Endodermal cell (in vitro differentiated cells): ENCODE results near the gene GRIP2. TPM values are rescaled to one million over a fixed set of nuclear protein-coding genes. Genes with fewer than 3 reads are reported as not detected.
A peak's percentile ranks its signal among the peaks of the same experiment; 100 is the strongest.

Experiments used
- DNase-seq: peaks from one replicate; pipeline ENCODE4 v3.0.0-alpha.2; 2017
- H3K27ac ChIP-seq: 2 replicates; pipeline ENCODE4 v1.5.1; 2013; ENCODE audit warnings: mild to moderate bottlenecking, low read depth, low read length, moderate library complexity
- H3K27me3 ChIP-seq: 2 replicates; pipeline ENCODE4 v1.6.1; 2013; ENCODE audit warnings: mild to moderate bottlenecking, low read length, moderate library complexity; ENCODE audit not compliant: insufficient read depth, control insufficient read depth, poor library complexity, severe bottlenecking
- H3K36me3 ChIP-seq: 2 replicates; pipeline ENCODE4 v1.7.0; 2013; ENCODE audit warnings: mild to moderate bottlenecking, low read length, moderate library complexity; ENCODE audit not compliant: control insufficient read depth, insufficient read depth
- H3K4me1 ChIP-seq: one replicate; pipeline ENCODE4 v1.7.0; 2013; ENCODE audit warnings: low read length; ENCODE audit not compliant: control insufficient read depth, insufficient read depth
- H3K4me3 ChIP-seq: 2 replicates; pipeline ENCODE4 v1.5.1; 2013; ENCODE audit warnings: mild to moderate bottlenecking, low read length, moderate library complexity
- H3K9ac ChIP-seq: 2 replicates; pipeline ENCODE4 v1.6.1; 2013; ENCODE audit warnings: mild to moderate bottlenecking, low read length, moderate library complexity; ENCODE audit not compliant: poor library complexity, severe bottlenecking; ENCODE audit errors: extremely low read depth
- H3K9me3 ChIP-seq: 2 replicates; pipeline ENCODE4 v1.6.1; 2013; ENCODE audit warnings: mild to moderate bottlenecking, low read length, moderate library complexity; ENCODE audit not compliant: control insufficient read depth
- H3K27ac Mint-ChIP-seq: 2 replicates; pipeline ENCODE4 v1.8.0; 2020; ENCODE audit warnings: mixed read lengths
- H3K27me3 Mint-ChIP-seq: 2 replicates; pipeline ENCODE4 v1.8.0; 2021; ENCODE audit warnings: mild to moderate bottlenecking, mixed read lengths; ENCODE audit not compliant: insufficient read depth
- H3K36me3 Mint-ChIP-seq: 2 replicates; pipeline ENCODE4 v1.8.0; 2020; ENCODE audit warnings: low read depth, mixed read lengths
- H3K4me1 Mint-ChIP-seq: 2 replicates; pipeline ENCODE4 v1.8.0; 2020; ENCODE audit warnings: mixed read lengths
- H3K4me3 Mint-ChIP-seq: 2 replicates; pipeline ENCODE4 v1.8.0; 2020; ENCODE audit warnings: mild to moderate bottlenecking, moderate library complexity, mixed read lengths
- H3K9me3 Mint-ChIP-seq: 2 replicates; pipeline ENCODE4 v1.8.0; 2020; ENCODE audit warnings: mild to moderate bottlenecking, mixed read lengths
- CTCF ChIP-seq: fragments of 200-600 bp; sonication (generic); conservative IDR thresholded peaks from 2 replicates; pipeline ENCODE4 v1.5.0; 2021; ENCODE audit warnings: antibody characterized with exemption, mild to moderate bottlenecking
- WGBS, 2 experiments: methylation state at CpG; one replicate each; pipeline versions ENCODE4 v1.1.5 to v1.1.7; 2013; ENCODE audit warnings: missing lambda C conversion rate in 2 of 2, mixed read lengths in 1 of 2; ENCODE audit not compliant: insufficient coverage in 1 of 2, insufficient read length in 1 of 2; 5-methylcytosine and 5-hydroxymethylcytosine counted together
- total RNA-seq, 2 donors: library from RNA; stranded (reverse); fragmentation: NEBNext Ultra II Directional in 1 of 2; extraction: Animal tissue kit (Norgen Biotek cat#: 25700) in 1 of 2; gene quantifications; 2 replicates in 1 of 2; 3 replicates in 1 of 2; pipeline ENCODE4 v1.2.1, GENCODE V29; 2021

The GRIP2 gene
- total RNA-seq, 2 donors from 2014 or later = 2.0 to 2.2 TPM

GRCh38 chr3:14463330-14464140 is 76.6 kb downstream of the GRIP2 start:
- H3K9me3 ChIP-seq = no peaks in the 10 kb centered on the region
- H3K9ac ChIP-seq = no peak overlapping the region
- Mint-ChIP-seq H3K4me3 (peak overlapping the region; percentile 6), H3K27me3 (no peaks in the 10 kb centered on the region), H3K36me3 (peaks cover 24% of the 10 kb centered on the region), H3K27ac (peak overlapping the region; percentile 64), H3K9me3 (no peaks in the 10 kb centered on the region), H3K4me1 (peaks cover 45% of the 10 kb centered on the region)
- 47 to 69% methylated on average over 10 to 26 of the region's 26 CpGs for WGBS, 2 experiments
- peaks cover 14% of the 10 kb centered on the region for H3K4me1 ChIP-seq
- peak; percentile 93 for DNase-seq
- no peaks in the 10 kb centered on the region for H3K27me3 ChIP-seq
- TF ChIP-seq CTCF = no peak
- H3K27ac ChIP-seq = peak overlapping the region; percentile 45
- peaks cover 16% of the 10 kb centered on the region for H3K36me3 ChIP-seq
- no peak overlapping the region for H3K4me3 ChIP-seq

- Mint-ChIP-seq H3K36me3 (peaks cover 24% of the 10 kb centered on the region), H3K27me3 (no peaks in the 10 kb centered on the region), H3K4me3 (no peak overlapping the region), H3K27ac (peak overlapping the region; percentile 64), H3K4me1 (peaks cover 53% of the 10 kb centered on the region), H3K9me3 (no peaks in the 10 kb centered on the region)
- H3K9ac ChIP-seq = no peak overlapping the region
- peak; percentile 64 for DNase-seq
- H3K4me3 ChIP-seq = no peak overlapping the region
- H3K9me3 ChIP-seq = no peaks in the 10 kb centered on the region
- WGBS, 2 experiments = 71 to 86% methylated on average over 4 to 9 of the region's 9 CpGs
- peaks cover 16% of the 10 kb centered on the region for H3K36me3 ChIP-seq
- no peaks in the 10 kb centered on the region for H3K27me3 ChIP-seq
- peaks cover 18% of the 10 kb centered on the region for H3K4me1 ChIP-seq
- H3K27ac ChIP-seq = peak overlapping the region; percentile 45
- TF ChIP-seq CTCF = no peak
Observed at GRCh38 chr3:14462738-14463137, 77.4 kb downstream of the GRIP2 start.

GRCh38 chr3:14461748-14462324 is 78.3 kb downstream of the GRIP2 start:
- no peak overlapping the region for H3K4me3 Mint-ChIP-seq
- WGBS, 2 experiments = 87 to 89% methylated on average over 6 to 8 of the region's 8 CpGs
- DNase-seq = peak; percentile 87

More at GRCh38 chr3:14461748-14462324, 78.3 kb downstream of the GRIP2 start:
- Mint-ChIP-seq H3K9me3 (no peaks in the 10 kb centered on the region), H3K27ac (peak overlapping the region; percentile 64), H3K27me3 (no peaks in the 10 kb centered on the region), H3K36me3 (peaks cover 22% of the 10 kb centered on the region), H3K4me1 (peaks cover 55% of the 10 kb centered on the region)
- H3K9me3 ChIP-seq = no peaks in the 10 kb centered on the region
- no peak overlapping the region for H3K27ac ChIP-seq
- H3K27me3 ChIP-seq = no peaks in the 10 kb centered on the region
- peak; percentile 86 for TF ChIP-seq CTCF
- H3K36me3 ChIP-seq = peaks cover 16% of the 10 kb centered on the region
- no peak overlapping the region for H3K4me3 ChIP-seq
- peaks cover 18% of the 10 kb centered on the region for H3K4me1 ChIP-seq
- no peak overlapping the region for H3K9ac ChIP-seq
